Measurements from ENCODE around the gene VTI1A. TPM values are rescaled to one million over a fixed set of nuclear protein-coding genes. Genes with fewer than 3 reads are reported as not detected.

VTI1A gene
- total RNA-seq, 3 donors from 2014 or later (not counting 1 experiment from before 2014, with no cell fraction given), result 62.6 to 77.6 (median 68.2) TPM

GRCh38 chr10:112552593-112553110 is 105.6 kb downstream of the VTI1A start:
- no peaks in the 10 kb centered on the region for H3K9me3 ChIP-seq (ENCODE audit: control insufficient read depth, insufficient read depth, low read length)
- H3K9me3 Mint-ChIP-seq, result no peaks in the 10 kb centered on the region
- no peaks in the 10 kb centered on the region for H3K36me3 ChIP-seq (ENCODE audit: control insufficient read depth, insufficient read depth, low read length)
- DNase-seq (no peak), ATAC-seq (no peak)
- no peaks in the 10 kb centered on the region for H3K27me3 Mint-ChIP-seq (ENCODE audit: low read depth in 2 of 2)
- H3K4me3 ChIP-seq (ENCODE audit: low read length), result no peak overlapping the region
- 100% methylated on average over 3 of the region's 4 CpGs for WGBS (ENCODE audit: insufficient coverage)
- no peaks in the 10 kb centered on the region for H3K36me3 Mint-ChIP-seq
- H3K4me1 Mint-ChIP-seq, result peaks cover 0 to 16% of the 10 kb centered on the region in 2 donors
- no peak overlapping the region for H3K4me3 Mint-ChIP-seq
- no peak overlapping the region for H3K27ac ChIP-seq (ENCODE audit: low read length)
- H3K27ac Mint-ChIP-seq, result no peak overlapping the region
- intact Hi-C loops (cut with micrococcal nuclease), result no loop called here
- H3K27me3 ChIP-seq (ENCODE audit: control insufficient read depth, insufficient read depth, low read length), result no peaks in the 10 kb centered on the region
- TF ChIP-seq, protein P1, sequence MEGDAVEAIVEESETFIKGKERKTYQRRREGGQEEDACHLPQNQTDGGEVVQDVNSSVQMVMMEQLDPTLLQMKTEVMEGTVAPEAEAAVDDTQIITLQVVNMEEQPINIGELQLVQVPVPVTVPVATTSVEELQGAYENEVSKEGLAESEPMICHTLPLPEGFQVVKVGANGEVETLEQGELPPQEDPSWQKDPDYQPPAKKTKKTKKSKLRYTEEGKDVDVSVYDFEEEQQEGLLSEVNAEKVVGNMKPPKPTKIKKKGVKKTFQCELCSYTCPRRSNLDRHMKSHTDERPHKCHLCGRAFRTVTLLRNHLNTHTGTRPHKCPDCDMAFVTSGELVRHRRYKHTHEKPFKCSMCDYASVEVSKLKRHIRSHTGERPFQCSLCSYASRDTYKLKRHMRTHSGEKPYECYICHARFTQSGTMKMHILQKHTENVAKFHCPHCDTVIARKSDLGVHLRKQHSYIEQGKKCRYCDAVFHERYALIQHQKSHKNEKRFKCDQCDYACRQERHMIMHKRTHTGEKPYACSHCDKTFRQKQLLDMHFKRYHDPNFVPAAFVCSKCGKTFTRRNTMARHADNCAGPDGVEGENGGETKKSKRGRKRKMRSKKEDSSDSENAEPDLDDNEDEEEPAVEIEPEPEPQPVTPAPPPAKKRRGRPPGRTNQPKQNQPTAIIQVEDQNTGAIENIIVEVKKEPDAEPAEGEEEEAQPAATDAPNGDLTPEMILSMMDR (IDR thresholded peaks at IDR 0.05), result no peak
- H3K4me1 ChIP-seq (ENCODE audit: control insufficient read depth, insufficient read depth, low read length), result no peaks in the 10 kb centered on the region

GRCh38 chr10:112553315-112553714 is 106.3 kb downstream of the VTI1A start:
- DNase-seq (no peak), ATAC-seq (no peak)
- 95% methylated on average over 3 of the region's 3 CpGs for WGBS (ENCODE audit: insufficient coverage)
- H3K9me3 Mint-ChIP-seq, result no peaks in the 10 kb centered on the region
- Histone ChIP-seq H3K27me3 (ENCODE audit: control insufficient read depth, insufficient read depth, low read length) (no peaks in the 10 kb centered on the region), H3K4me3 (ENCODE audit: low read length) (no peak overlapping the region), H3K4me1 (ENCODE audit: control insufficient read depth, insufficient read depth, low read length) (no peaks in the 10 kb centered on the region), H3K27ac (ENCODE audit: low read length) (no peak overlapping the region), H3K36me3 (ENCODE audit: control insufficient read depth, insufficient read depth, low read length) (no peaks in the 10 kb centered on the region), H3K9me3 (ENCODE audit: control insufficient read depth, insufficient read depth, low read length) (no peaks in the 10 kb centered on the region)
- intact Hi-C loops (cut with micrococcal nuclease), result no loop called here
- H3K36me3 Mint-ChIP-seq, result no peaks in the 10 kb centered on the region
- TF ChIP-seq, protein P1 (IDR thresholded peaks at IDR 0.05), result no peak
- H3K4me3 Mint-ChIP-seq, result no peak overlapping the region
- H3K4me1 Mint-ChIP-seq, result peaks cover 0 to 16% of the 10 kb centered on the region in 2 donors
- H3K27ac Mint-ChIP-seq, result no peak overlapping the region
- H3K27me3 Mint-ChIP-seq (ENCODE audit: low read depth in 2 of 2), result no peaks in the 10 kb centered on the region

DNA sequence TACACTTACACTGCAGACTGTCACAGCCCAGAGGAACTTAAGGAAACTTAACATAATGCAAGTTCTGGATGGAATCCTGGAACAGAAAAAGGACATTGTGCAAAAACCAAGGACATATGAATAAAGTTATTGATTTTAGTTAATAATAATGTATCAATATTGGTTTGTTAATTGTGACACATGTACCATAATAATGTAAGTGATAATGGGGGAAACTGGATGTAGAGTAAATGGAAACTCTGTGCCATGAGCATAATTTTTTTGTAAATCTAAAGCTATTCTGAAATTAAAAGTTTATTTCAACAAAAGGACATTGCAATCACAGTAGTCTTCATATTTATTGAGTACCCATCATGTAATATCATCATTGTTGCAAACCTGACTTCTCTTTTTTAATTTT is 107.2 kb downstream of the VTI1A start:
- H3K36me3 ChIP-seq (ENCODE audit: control insufficient read depth, insufficient read depth, low read length), result no peaks in the 10 kb centered on the region
- TF ChIP-seq, protein P1 (IDR thresholded peaks at IDR 0.05), result no peak
- Mint-ChIP-seq H3K36me3 (no peaks in the 10 kb centered on the region), H3K27me3 (ENCODE audit: low read depth in 2 of 2) (no peaks in the 10 kb centered on the region), H3K9me3 (no peaks in the 10 kb centered on the region), H3K4me3 (no peak overlapping the region), H3K4me1 (peaks cover under 1 to 10% of the 10 kb centered on the region in 2 donors), H3K27ac (no peak overlapping the region)
- intact Hi-C loops (cut with micrococcal nuclease), result no loop called here
- H3K27me3 ChIP-seq (ENCODE audit: control insufficient read depth, insufficient read depth, low read length), result no peaks in the 10 kb centered on the region
- ATAC-seq (no peak), DNase-seq (no peak)
- no peak overlapping the region for H3K4me3 ChIP-seq (ENCODE audit: low read length)
- no peaks in the 10 kb centered on the region for H3K9me3 ChIP-seq (ENCODE audit: control insufficient read depth, insufficient read depth, low read length)
- no peak overlapping the region for H3K27ac ChIP-seq (ENCODE audit: low read length)
- H3K4me1 ChIP-seq (ENCODE audit: control insufficient read depth, insufficient read depth, low read length), result no peaks in the 10 kb centered on the region

DNA sequence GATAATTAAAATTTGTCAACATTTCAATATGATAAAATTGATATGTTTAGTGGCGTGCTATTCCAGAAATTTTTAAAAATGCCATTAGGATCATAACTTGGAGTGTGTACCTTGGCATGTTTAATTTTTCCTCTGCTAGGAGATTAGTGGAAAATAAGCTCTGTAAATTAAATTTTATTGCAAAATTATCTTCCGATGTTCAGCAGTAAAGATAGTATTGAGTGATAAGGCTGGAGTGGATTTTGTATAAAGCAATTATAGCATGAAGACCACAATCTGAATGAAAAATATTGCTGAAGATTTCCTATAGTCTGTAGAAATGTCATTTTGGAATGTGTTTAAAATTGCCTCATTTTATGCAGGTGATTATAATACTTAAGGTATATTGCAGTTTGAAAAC is 110.2 kb downstream of the VTI1A start:
- ATAC-seq, result no peak

More for the DNA sequence above, 110.2 kb downstream of the VTI1A start:
- Mint-ChIP-seq H3K27ac (no peak overlapping the region), H3K4me3 (no peak overlapping the region), H3K9me3 (no peaks in the 10 kb centered on the region), H3K27me3 (ENCODE audit: low read depth in 2 of 2) (no peaks in the 10 kb centered on the region), H3K36me3 (no peaks in the 10 kb centered on the region), H3K4me1 (peaks cover 6 to 7% of the 10 kb centered on the region in 2 donors)
- TF ChIP-seq, protein P1 (IDR thresholded peaks at IDR 0.05), result no peak
- no peak for DNase-seq
- H3K27ac ChIP-seq (ENCODE audit: low read length), result no peak overlapping the region
- WGBS (ENCODE audit: insufficient coverage), result 100% methylated on average over 2 of the region's 2 CpGs
- no peak overlapping the region for H3K4me3 ChIP-seq (ENCODE audit: low read length)
- H3K36me3 ChIP-seq (ENCODE audit: control insufficient read depth, insufficient read depth, low read length), result no peaks in the 10 kb centered on the region
- no peaks in the 10 kb centered on the region for H3K4me1 ChIP-seq (ENCODE audit: control insufficient read depth, insufficient read depth, low read length)
- H3K27me3 ChIP-seq (ENCODE audit: control insufficient read depth, insufficient read depth, low read length), result no peaks in the 10 kb centered on the region
- H3K9me3 ChIP-seq (ENCODE audit: control insufficient read depth, insufficient read depth, low read length), result no peaks in the 10 kb centered on the region
- intact Hi-C loops (cut with micrococcal nuclease), result no loop called here
